Posterior cingulate gyrus (tissue), 11 donors: ENCODE results near the gene ABCB11.
"Not testable (repeated sequence)": the region's sequence is repeated elsewhere in the genome, so short reads cannot be mapped to it uniquely, and the experiment has no call there.

Experiments used
- DNase-seq, 10 donors: peaks; one replicate each; pipeline versions ENCODE4 v3.0.0 to v3.0.0-alpha.2; 2020 to 2021; ENCODE audit warnings: mixed read lengths in 3 of 10
- intact Hi-C: fragments of 100-400 bp; cut with DNase I; formaldehyde crosslinking; loops from one replicate; pipeline ENCODE4 v1.15.1; 2023

The ABCB11 gene

DNA sequence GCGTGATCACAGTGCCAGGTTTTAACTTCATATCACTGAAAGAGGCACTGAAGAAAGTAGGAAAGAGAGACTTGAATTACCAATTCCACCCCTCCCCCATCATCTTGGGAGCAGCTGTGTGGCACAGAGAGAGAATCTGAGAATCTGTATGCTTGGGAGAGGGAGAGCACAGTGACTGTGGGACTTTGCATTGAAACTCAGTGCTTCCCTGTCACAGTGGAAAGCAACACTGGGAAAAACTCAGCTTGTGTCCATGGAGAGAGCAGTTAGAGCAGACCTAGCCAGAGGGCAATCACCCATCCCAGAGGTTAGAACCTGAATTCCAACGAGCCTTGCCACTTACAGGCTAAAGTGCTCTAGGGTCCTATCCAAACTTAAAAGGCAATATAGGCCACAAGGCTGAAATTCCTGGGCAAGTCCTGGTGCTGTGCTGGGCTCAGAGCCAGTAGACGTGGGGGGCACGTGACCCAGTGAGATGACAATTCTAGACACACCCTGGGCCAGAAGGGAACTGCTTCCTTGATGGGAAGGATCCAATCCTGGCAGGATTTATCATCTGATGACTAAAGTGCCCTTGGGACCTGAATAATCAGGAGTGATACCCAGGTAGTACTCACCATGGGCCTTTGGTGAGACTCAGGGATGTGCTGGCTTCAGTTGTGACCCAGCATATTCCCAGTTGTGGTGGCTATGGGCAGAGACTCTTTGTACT lies 15.5 kb upstream of the ABCB11 start:
- DNase-seq, result no peak
- intact Hi-C loops, result no loop called here

DNA sequence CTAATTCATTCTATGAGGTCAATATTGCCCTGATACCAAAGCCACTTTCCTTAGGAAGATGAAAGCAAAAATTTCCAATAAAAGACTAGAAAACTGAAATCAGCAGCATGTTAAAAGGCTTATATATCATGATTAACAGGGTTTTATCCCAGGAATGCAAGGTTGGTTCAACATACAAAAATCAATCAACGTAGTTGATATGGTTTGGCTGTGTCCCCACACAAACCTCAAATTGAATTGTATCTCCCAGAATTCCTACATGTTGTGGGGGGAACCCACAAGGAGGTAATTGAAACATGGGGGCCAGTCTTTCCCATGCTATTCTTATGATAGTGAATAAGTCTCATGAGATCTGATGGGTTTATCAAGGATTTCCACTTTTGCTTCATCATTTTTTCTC lies 11.7 kb upstream of the ABCB11 start:
- DNase-seq, result no peak
- intact Hi-C loops, result no loop called here

DNA sequence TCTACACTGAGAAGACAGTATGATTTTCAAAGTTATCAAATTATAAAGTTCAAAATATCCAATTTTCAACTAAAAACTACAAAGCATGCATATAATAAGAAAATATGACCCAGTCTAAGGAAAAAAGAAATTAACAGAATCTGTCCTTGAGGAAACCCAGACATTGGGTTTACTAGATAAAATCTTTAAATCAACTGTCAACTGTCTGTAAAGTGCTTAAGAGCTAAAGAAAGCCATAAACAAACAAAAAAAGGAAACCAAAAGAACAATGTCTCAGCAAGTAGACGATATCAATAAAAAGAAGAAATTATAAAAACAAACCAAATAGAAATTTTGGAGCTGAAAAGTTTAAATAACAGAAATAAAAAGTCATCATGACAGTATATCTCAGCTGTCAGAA lies 10.5 kb upstream of the ABCB11 start:
- intact Hi-C loops, result no loop called here

DNA sequence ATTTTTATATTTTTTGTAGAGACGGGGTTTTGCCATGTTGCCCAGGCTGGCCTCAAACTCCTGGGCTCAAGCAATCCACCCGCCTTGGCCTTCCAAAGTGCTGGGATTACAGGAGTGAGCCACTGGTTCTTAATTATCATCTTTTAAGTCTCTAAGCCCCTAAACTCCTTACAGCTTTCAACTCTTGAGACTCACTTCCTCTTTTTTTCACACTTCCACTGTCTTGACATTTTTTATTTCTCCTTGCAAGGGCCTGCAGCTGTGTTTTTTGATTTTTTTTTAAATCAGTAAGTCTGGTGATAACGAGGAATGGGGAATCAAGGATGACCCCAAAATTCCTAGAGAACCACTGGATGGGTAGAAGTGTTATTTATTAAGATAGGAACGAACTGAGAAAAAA lies 8.6 kb upstream of the ABCB11 start:
- DNase-seq, result no peak
- intact Hi-C loops, result no loop called here

More for the DNA sequence above, 10.5 kb upstream of the ABCB11 start:
- no peak for DNase-seq

DNA sequence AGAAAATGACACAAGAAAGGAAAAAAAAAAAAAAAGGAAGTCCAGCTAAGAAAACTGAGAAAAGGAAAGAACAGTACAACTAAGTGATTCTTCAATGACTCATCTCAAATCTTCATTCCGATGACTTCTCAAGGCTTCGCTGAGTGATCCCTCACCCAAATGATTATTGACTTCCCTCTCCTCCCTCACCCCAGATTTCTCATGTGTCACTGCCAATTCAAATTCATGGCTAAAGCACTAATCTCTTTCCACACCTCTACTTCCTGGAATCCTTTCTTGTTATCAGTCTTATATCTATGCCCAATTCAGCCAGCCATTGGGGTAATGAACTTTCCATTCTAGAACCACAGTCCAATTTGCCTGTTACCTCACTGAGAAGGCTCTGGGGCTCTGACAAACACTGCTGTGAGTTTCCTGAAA lies 7.2 kb upstream of the ABCB11 start:
- intact Hi-C loops, result no loop called here
- no peak for DNase-seq

DNA sequence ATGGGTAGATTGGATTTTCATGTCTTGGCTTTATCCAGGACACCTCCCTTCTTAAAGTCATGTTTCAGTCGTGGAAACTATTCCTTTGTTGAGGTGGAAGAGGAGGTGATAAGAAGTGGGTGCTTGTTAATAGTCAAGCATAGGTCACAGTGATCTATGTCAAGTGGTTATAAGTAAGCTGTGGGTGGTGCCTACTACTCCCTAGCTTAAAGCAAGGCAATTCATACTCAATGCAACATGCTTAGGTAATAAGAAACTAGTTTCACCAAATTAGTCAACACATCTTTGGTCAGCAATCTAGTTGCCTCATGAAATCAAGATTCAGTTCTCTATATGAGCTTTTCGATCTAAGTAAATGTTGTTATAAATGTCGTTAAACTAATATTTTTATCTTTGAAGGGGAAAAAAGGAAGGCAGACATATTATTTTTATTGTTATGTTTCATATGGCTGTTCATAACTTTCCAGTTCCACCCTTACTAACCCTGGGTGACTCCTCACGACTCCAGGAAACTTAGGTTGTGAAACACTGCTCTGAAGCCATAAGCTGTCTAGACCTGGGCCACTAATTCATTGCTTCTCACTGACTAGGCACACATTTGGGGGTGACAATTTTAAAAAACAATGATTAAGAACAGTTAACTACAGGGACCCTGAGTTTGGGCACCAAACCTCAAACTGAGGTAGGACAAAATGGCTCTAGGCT lies 5.8 kb upstream of the ABCB11 start:
- DNase-seq, result no peak
- intact Hi-C loops, result no loop called here

DNA sequence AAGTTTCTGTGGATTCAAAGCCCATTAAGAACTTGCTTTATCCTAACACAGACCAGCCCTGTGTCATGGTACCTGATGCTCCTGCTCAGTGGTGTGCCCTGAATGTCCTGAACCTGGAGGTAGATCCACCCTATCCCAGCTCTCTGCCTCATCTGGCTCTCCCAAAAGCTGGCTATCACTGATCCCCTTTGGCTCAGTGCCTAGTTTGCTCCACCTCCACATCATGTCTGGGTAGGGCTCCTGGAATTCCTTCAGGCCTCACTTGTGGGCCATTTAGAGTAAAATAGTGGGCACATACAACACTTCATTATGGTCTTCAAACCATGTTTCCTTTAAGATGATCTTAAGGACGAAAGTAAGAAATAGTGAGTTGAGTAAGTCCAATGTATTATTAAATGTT lies 4.8 kb upstream of the ABCB11 start:
- intact Hi-C loops, result no loop called here
- DNase-seq, result no peak

DNA sequence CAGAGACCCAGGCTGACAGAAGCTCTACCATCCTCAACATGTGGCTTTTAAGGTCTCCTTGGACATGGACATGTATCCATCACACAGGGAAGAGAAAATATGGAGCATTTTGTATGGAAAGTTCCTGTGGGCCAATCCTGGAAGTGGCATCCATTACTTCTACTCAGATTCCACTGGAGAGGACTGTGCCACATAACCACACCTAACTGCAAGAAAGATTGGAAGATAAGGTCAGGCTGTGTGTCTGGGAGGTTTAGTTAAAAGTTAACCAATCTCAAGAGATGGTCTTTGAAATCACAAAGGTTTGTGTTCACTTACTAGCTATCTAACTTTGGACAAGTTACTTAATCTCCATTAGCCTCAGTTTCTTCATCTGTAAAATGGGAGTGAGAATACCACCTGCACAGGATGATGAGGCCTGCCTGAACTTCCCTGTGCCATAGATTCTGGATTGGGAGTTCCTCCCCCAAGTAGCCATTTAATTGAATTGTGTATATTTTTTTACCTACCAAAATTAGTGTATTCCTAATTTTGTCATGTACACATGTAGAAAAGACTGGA lies 3.9 kb upstream of the ABCB11 start:
- intact Hi-C loops, result no loop called here
- no peak for DNase-seq

DNA sequence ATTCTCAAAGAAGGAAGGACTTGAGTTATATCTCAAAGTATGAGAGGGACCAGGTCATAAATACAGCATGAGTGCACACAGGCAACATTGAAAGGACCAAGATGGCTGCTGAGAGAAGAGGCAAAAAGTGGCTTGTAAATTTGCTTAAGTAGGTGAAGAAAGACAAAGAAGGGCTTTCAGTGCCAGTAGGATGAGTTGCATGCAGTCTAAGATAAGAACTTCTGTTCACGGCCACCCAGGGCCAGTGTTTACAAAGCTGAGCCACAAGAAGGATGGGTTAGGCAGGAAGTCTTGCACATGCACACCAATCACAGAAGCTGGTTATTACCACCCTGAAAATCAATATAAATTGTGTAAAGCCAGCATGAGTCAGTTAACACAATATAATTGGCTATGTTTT lies 3.1 kb upstream of the ABCB11 start:
- no peak for DNase-seq
- intact Hi-C loops, result no loop called here

DNA sequence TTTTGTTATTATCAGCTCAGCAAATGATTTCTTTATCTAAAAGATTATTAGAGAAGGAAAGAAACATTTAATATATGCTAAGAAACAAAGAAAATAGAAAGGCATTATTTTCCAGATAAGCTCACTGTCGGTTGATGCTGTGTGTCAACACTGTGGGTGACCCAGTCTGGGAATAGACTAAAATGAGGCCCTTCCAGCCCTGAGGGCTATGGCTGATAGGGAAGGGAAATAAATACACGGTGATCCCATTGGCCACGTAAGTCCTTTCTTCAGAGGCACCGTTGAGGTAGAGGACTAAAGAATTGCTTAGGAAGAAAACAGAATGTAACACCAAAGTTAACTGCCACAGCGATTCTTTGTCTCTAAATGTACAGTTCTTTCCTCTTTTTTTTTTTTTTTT lies 1.8 kb downstream of the ABCB11 start:
- intact Hi-C loops, result no loop called here

DNA sequence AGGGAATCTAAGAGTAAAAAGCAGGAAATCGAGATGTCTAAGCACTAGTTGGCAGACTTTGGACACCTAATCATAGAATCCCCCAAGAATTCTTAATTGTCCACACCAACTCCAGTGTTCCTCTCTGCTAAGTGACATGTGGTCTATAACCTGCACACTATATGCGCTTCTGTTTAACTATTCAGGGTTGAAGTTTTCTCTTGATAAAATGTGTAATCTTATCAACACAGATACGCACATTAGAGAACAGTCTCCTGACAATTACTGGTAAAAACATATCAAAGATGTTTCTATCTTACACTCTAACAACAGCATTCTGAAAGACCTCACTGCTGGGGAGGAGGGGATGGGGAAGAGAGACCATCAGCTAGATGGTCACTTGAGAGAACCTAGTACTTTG lies 3.9 kb downstream of the ABCB11 start:
- no peak for DNase-seq
- intact Hi-C loops, result no loop called here

More for the DNA sequence above, 1.8 kb downstream of the ABCB11 start:
- no peak for DNase-seq

DNA sequence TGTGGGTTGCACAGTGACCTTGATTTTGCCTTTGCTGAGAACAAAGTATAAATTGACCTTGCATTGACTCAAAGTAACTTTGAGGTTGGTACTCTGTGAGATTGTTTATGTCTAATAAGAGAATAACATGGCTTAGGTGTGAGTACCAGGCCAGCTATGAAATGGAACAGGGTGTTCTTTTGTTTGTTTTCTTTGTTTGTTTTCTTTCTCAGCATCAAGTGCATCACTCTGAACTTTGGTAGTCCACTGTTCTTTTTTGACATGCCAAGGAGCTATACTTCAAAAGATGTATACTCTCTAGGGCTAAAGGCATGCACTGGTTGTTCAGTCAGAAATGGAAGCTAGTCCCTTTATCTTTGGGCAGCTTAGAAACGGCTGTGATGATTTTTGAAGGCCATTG lies 5.1 kb downstream of the ABCB11 start:
- no peak for DNase-seq
- intact Hi-C loops, result no loop called here

DNA sequence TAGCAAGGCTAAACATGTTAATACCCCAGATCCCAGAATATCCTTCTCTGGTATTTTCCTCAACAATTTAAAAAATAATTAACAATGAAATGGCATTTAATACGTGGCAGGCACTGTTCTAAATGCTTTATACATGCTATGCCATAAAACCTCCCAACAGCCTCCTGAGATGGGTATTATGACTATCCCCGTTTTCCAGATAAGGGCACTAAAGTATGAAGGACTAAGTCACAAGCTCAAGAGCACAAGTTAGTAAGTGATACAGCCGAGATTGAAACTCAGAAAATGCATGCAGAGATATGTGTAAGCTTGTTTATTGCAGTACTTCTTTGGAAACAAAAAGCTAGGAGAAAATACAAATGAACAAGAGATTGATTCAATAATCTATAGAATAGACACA lies 8.0 kb downstream of the ABCB11 start:
- DNase-seq, result no peak
- intact Hi-C loops, result no loop called here

DNA sequence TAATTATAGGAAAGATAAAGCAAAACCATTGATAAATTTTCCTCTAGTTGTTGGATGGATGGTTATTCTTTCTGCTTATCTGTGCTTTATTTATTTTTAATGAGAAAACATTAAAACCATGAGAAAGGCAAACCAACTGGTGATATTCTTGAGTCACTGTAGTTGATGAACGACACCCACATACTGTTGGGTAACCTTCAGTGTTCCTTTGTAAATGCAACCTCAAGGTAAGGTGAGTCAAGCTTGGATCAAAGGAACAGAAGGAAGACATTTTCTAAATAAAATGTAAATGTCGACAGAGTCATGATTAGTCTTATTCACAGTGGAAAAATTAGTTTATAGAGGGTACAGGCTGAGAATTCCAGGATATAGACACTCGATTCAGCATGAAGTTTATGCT lies 12.7 kb downstream of the ABCB11 start:
- no peak for DNase-seq
- intact Hi-C loops, result no loop called here

DNA sequence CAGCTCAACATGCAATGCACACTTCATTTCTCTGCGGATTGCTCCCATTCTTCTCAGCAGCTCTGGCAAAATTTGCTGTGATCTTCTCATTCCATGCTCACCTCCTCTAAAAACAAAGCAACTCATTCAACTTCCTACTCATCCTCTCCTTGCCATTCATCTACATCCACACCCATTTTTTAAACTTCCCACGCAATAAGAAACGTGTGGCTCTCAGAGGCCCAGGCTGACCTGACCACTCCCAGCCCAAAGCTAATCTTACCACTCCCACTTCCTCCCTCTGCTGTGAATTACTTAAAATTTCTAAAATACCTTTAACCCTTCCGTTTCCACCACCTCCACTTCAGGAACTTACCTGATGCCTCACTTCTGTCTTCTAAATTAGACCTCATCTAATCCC lies 15.2 kb downstream of the ABCB11 start:
- DNase-seq, result no peak
- intact Hi-C loops, result no loop called here

DNA sequence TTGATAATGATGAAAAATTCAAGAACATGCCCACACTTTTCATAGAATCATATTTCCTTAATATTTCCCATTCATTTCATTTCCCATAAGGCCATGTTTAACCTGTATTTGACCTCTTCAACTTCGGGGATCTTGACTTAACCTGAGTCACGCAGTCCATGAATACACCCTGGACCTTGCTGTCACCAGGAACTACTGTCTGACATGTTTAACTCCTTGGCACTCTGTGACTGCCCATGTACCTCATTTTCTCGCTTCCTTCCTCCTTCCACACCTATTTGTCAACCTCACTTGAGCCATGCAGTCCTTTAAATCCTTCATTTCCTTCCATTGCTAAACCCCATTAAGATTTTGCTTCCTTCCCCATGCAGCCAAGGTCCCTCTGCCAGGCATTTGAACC lies 16.3 kb downstream of the ABCB11 start:
- intact Hi-C loops, result no loop called here

DNA sequence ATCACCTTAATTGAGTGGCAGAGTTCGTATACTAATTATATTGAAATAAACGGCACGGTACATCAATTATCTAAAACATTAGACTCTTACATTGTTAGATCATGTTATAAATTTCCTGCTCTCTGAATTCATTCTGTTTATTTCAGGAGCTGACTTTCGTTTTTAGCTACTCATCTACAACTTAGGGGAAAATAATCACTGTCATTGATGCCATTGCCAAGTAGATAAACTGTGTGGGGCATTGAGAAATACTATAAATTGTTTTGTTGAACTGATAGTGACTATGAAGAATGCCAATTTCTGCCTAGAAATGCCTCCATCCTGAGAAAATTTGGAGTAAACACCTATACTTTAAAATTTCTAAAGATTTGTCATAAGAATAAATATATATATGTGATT lies 17.5 kb downstream of the ABCB11 start:
- no peak for DNase-seq
- intact Hi-C loops, result no loop called here

More for the DNA sequence above, 16.3 kb downstream of the ABCB11 start:
- no peak for DNase-seq

DNA sequence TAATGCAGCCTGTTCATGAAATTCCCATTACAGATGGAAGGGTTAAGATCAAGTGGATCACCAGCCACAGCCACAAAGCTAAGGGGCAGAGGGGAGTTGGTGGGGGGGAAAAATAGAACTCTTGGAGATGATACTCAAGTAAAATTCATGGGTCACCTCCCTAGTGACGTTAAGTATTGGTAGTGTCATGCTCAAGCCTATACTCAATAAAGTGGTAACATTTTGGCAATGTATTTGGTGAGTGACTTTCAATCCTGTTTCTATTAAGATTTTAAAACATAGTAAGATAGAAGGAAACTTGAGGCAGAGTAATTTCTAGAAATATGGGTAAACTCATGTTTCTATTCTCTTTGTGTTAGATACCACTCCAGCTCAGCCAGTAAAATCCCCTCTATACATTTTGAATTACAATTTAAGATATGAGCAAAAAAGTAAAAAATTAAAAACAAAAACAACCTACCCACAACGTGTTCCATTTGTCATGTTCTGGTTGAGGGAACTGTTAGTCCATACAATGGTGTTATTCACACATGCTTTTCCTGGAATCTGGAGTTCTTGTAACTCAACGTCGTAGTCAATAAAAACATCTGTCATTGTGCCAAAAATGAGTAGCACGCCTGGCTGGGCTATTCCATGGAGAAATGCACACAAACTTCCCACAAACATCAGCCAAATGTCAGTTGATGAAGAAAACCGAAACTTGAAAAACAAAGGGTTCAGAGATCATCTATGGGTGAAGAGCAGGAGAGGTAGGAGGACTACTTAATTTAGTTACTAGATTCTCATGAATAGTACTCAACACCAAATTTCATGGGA lies 18.1 kb downstream of the ABCB11 start:
- no peak for DNase-seq
- intact Hi-C loops, result no loop called here

DNA sequence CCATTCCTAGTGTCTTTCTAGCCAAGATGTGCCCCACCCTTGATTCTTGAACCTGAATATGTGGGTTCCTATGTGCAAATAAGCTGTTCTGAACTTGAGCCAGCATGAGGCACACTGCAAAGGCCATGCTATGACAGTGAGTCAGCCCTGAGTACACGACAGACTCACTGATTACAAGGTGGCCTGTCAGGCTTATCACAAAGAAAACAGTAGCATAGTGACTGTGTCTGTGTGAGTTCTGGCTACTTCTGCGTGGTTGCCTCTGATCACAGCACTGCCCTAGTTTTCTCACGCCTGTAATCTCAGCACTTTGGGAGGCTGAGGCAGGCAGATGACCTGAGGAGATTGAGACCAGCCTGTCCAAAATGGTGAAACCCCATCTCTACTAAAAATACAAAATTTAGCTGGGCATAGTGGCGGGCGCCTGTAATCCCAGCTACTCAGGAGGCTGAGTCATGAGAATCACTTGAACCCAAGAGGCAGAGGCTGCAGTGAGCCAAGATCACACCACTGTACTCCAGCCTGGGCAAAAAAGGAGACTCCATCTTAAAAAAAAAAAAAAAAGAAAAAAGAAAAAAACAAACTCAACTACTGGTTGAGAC lies 18.8 kb downstream of the ABCB11 start:
- DNase-seq, intact Hi-C loops: not testable (repeated sequence)

DNA sequence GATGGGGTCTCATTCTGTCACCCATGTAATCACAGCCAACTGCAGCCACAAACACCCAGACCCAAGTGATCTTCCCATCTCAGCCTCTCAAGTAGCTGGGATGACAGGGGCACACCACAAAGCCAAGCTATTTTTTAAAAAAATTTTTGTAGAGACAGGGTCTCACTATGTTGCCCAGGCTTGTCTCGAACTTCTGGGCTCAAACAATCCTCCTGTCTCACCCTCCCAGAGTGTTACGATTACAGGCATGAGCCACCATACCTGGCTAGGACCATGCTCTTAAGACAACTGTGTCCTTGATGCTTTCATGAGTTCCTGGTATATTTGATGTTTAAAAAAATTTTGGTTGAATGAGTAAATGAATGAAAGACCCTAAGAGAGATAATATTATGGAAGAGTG lies 19.4 kb downstream of the ABCB11 start:
- no peak for DNase-seq
- intact Hi-C loops, result no loop called here
